ENCODE data around the gene PSME3IP1.
"Not testable (repeated sequence)": the region's sequence is repeated elsewhere in the genome, so short reads cannot be mapped to it uniquely, and the experiment has no call there.

PSME3IP1 gene, protein sequence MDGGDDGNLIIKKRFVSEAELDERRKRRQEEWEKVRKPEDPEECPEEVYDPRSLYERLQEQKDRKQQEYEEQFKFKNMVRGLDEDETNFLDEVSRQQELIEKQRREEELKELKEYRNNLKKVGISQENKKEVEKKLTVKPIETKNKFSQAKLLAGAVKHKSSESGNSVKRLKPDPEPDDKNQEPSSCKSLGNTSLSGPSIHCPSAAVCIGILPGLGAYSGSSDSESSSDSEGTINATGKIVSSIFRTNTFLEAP

DNA sequence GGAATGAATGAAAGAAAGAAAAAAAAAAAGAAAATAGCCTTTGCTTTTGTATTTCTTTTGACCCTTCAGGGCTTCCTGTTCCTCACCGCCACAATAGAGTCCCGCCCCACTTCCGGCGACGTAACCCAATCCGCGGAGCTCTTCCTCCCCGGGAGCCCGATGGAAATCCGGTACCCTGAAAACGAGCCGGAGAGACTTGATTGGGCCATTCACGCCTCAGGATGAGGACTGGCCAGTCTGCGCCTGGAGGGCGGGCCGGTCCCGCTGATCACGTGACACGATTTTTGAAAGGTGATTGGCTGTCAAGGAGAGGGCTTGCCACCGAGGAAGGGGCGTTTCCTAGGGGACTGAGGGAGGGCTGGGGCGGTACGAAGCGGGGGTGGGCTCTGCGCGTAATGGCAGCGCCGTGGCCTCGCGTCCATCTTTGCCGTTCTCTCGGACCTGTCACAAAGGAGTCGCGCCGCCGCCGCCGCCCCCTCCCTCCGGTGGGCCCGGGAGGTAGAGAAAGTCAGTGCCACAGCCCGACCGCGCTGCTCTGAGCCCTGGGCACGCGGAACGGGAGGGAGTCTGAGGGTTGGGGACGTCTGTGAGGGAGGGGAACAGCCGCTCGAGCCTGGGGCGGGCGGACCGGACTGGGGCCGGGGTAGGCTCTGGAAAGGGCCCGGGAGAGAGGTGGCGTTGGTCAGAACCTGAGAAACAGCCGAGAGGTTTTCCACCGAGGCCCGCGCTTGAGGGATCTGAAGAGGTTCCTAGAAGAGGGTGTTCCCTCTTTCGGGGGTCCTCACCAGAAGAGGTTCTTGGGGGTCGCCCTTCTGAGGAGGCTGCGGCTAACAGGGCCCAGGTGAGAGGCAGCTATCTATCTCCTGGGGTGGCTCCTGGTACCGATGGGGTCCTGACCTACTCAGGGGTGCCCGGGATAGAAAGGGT lies at the start of gene PSME3IP1, which contains the start of gene RSPRY1:
PSME3IP1 (minus strand) TSS at position 95 of the 927 bp plus-strand sequence. CDS start 12,185 bp downstream, outside the sequence.
RSPRY1 (plus strand) TSS at position 385 of the 927 bp plus-strand sequence. CDS start 18,330 bp downstream, outside the sequence.
- DNase-seq: peak; percentile 96

DNA sequence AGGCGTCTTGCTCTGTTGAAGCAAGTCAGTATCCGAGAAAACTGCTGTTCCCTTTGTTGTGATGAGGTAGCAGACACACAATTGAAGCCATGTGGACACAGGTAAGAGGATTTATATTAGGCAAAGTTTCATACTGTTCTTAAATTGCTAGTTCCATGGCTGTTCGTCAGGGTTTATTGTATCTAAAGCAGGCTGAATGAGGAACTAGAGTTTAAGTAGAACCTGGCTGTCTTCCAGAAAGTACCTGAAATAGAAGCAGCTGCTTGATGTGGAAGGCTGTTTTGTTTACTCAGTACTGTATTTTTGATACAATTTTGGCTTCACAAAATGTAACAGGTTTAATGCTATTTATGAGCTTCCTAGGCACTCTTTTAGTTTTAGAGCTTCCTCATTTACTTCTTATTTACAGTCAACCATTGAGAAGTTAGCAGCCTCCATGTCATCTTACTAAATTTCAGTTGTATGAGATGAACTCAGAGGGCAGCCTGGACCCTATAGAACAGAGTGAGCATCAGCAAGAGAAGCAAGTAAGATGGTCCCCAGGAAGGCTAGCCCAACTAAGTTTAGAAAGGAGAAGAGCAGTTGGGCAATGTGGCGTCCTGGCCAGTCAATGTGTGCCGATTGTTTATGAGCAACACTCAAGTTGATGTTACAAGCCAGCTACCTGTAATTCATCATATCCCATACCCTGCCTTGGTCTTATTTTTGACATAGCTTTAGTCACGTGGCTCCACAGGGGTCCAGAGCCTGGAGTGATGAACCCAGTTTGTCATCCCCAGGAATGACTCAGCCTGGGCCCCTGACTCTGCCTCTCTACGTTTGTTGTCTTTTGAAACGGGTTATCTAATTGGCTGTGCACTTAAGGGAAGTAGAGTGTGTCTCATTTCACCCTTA lies 49.5 kb upstream of the PSME3IP1 start:
- DNase-seq: peak; percentile 36

DNA sequence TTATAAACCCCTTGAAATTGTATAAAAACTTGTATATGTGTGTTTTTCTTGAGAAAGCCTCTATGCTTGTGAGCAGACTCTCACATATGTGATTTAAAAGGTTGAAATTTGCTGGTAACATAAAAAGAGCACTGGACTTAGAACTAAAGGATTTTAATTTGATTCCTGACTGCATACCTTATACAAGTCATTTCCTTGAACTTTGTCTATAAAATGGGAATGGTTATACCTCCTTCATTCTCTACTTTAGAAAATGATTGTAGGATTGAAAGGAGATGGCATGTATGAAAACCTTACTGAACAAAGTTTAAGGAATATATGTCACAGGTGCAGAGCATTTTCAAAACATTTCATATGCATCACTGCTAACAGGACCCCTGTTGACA lies 48.9 kb upstream of the PSME3IP1 start:
- DNase-seq: no peak

DNA sequence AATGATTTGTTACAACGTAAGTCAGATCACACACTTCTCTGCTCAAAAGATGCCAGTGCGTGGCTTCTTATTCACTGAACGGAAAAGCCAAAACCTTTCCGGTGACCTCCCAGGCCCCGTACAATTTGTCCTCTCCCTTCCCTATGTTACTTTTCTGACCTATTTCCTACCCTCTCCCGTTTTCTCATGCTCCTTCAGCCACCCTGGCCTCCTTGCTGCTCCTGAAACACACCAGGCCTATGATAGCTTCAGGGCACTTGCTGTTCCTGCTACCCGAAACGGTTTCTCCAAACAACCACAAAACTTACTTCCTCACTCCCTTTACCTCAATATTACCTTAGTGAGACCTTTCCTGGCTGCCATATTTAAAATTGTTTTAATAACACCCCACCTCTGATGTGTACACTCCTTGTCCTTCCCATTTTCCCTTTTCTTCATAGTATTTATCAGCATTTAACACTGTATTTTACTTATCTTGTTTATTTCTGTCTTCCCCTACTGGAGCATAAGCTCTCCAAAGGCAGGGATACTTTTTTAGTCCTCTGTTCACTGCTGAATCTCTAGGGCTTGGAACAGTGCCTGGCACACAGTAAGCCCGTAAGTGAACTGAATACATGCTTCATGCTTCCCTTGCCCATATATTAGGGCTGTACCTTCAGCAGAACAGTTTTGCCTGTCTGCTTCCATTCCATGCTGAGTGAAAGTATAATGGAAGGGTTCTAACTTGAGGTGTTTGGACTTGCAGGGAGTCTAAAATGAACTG lies 48.3 kb upstream of the PSME3IP1 start:
- DNase-seq: no peak

DNA sequence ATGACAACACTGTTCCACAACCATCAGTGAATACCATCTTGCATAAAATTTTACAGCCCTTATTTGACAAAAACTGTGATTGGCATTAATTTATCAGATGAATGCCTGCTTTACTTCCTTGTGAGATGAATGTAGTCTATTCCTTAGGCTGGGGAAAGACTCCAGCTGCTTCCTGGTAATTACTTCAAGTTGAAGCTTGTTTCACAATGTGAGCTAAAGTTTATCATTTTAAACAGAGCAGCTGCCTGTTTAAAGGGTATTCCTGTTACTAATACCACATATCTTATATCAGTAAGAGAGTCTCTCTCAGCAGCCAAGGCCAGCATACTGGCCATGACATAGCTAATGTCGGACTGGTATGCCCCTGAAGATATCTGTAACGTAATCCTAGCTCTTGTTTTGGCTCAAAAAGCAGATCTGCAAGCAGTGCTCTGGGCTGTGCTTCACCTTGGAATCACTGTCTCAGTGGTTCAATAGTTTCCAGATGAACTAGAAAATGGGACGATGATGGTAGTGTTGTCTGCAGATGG lies 46.0 kb upstream of the PSME3IP1 start:
- no peak for DNase-seq

DNA sequence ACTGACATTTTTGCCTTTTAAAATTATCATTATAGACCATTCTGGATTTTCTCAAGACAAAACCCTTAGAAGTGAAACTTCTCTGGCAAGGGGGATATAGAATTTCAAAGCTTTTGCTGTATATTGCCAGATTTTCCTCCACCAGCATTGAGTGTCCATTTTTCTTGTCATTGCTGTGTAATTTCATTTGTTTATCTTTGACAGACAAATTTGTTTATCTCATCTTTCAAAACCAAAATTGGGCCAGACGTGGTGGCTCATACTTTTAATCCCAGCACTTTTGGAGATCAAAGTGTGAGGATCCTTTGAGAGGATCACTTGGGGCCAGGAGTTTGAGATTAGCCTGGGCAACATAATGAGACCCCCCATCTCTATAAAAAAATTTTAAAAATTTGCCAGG lies 43.2 kb upstream of the PSME3IP1 start:
- no peak for DNase-seq

DNA sequence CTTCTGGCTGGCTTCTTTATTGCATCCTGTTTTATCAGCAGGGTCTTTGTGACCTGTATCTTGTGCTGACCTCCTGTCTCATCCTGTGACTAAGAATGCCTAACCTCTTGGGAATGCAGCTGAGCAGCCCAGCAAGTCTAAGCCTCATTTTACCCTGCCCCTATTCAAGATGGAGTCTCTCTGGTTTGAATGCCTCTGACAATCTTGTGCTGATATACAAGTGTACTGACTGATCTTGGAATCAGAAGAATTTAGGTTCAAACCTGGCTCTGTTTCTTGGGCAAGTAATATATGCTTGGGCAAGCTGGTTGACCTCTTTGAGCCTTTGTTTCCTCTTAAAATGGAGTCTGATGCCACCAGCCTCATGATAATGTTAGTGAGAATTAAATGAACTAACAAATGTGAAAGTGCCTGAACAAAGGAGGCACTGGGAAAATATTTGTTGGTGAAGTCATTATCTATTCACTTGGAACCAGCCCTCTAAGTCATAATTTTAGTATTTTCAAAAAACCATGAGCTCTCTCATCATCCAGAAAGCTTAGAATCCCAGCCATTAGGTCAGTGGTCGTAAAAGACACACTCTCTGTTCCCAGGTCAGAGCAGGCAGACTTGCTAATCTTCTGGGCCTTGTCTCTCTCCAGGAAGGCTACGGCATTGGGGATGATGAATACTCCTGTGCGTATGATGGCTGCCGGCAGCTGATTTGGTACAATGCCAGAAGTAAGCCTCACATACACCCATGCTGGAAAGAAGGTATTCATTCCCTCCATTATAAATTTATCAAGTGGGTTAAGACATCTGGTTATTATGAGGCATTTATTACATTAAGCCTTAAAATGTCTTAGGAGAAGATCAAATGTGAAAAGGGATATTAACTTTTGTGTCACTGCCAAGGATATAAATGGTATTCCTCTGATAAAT lies 41.1 kb upstream of the PSME3IP1 start:
- DNase-seq: no peak

DNA sequence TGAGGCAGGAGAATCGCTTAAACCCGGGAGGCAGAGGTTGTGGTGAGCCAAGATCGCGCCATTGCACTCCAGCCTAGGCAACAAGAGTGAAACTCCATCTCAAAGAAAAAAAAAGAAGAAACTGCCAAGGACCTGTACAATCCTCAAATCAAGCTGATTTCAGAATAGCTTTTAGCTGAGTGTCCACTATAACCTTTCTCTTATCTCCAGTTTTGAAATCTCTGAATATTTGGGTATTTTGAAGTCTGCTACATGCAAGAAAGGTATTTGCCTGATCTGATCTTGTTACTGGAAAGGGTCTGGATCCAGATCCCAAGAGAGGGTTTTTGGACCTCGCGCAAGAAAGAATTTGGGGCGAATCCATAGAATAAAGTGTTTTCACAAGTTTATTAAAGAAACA lies 40.1 kb upstream of the PSME3IP1 start:
- DNase-seq: no peak

DNA sequence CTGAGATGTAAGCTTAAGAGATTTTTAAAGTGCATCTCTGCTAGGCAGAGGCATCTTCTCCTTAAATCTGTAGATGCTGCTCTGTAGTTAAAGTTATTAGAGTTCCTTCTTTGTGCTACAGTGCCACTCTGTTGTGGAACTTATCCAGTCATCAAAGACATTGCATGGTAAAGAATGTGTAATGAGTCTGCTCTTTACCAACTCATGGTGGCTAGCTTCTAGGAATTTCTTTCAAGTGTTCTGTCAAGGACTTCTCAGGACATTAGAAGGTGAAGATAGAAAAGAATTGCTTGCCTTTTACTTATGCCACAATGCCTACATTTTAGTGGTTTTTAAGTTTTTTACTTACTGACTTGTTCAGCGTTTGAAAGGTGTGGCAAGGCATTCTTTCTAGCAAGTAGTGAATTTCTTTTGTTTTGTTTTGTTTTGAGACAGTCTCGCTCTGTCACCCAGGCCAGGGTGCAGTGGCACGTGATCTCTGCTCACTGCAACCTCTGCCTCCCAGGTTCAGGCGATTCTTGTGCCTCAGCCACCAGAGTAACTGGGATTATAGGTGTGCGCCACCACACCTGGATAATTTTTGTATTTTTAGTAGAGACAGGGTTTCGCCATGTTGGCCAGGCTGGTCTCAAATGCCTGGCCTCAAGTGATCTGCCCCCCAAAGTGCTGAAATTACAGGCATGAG lies 39.0 kb upstream of the PSME3IP1 start:
- DNase-seq: no peak

DNA sequence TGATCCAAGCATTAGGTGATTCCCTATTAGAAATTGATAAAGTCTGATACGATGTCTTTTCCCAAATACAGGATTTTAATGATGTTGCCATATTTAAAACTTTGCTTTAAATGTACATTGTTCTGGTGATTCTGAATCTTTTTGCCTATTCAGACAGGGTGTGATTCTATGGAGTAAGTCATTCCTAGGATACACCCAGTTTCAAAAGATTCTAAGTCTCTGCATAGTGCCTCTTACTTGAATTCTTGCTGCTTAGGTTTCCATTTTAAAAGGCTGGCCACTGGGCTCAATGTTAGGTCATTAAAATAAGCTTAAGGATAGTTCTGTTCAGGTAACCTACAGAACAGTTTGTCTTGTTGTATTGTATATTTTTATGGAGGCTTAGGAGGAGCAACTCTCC lies 37.2 kb upstream of the PSME3IP1 start:
- DNase-seq: no peak

DNA sequence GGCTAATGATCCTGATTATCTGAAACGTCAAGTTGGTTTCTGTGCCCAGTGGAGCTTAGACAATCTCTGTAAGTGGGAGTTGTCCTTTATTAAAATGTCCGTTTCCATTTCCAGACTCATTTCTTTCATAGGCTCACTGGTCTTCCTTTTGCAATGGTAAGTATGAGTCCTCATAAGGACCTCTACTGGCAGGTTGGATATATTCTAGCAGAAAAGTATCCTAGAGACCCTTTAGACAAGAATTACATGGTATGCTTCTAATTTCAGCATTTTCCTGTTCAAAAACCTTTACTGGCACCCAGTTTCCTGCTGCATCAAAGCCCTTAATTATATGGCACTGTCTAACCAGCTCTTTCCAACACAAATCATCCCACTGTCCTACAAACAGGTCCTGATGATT lies 31.1 kb upstream of the PSME3IP1 start:
- no peak for DNase-seq

DNA sequence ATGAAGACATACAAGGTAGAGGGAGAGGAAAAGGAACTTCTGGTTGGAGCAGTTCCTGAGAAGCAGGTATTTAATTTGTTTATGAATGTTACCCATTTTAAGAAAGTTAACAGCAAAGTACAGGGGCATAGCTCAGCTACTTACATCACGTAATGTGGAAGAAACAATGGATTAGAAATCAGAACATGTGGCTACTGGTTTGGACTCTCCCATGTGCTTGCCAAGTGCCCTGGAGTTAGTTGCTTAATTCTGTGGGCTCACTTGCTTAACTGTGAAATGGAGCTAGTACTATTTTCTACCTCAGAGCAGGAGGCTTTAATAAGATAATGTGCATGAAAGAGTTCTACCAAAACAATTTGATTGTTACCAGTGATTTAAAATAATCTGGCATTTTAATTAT lies 27.6 kb upstream of the PSME3IP1 start:
- DNase-seq: no peak

DNA sequence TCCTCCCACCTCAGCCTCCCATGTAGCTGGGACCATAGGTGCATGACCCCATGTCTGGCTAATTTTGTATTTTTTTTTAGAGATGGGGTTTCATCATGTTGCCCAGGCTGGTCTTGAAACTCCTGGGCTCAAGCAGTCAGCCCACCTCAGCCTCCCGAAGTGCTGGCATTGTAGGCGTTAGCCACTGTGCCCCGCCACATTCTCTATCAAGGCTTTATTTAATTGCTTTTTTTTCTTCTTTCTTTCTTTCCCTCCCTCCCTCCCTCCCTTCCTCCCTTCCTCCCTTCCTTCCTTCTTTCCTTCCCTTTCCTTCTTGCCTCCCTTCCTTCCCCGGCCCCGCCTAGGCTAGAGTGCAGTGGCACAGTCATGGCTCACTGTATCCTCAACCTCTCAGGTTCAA lies 23.9 kb upstream of the PSME3IP1 start:
- DNase-seq: no peak

DNA sequence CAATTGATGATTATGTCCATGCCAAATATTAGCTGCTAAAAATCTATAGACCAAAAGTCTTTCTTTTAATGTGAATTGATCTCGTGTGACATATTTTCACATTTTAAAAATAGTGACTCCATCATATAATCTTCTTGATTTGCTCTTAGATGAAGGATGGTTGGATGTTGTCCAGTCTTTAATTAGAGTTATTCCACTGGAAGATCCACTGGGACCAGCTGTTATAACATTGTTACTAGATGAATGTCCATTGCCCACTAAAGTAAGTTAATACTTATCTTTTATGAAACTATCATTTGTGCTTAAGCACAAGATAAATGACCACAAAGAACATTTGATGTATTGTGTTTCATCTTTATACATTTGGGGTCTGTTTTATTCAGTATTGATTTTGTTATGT lies 23.1 kb upstream of the PSME3IP1 start:
- no peak for DNase-seq

DNA sequence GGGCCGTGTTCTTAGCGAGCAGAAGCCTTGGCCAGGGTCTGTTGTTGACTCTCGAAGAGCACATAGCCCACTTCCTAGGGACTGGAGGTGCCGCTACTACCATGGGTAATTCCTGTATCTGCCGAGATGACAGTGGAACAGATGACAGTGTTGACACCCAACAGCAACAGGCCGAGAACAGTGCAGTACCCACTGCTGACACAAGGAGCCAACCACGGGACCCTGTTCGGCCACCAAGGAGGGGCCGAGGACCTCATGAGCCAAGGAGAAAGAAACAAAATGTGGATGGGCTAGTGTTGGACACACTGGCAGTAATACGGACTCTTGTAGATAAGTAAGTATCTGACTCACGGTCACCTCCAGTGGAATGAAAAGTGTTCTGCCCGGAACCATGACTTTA lies 18.8 kb upstream of the PSME3IP1 start:
- no peak for DNase-seq

DNA sequence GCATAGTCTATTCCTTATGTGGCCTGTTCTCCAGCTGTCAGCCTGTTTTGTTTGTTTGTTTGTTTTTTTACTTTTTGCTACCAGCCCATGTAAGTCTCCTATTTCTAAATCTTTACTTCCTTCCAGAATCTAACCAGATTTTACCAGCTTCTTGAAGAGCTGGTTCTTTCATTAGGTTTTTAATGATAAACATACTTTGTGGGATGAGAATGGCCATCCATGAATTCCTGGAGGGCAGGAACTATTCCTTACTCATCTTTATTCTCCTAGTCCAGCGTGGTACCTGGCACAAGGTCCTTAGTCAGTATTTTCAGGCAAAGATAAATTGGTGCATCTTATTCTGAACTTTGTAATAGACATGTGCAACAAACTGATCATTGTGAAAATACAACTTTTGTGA lies 17.6 kb upstream of the PSME3IP1 start:
- no peak for DNase-seq

DNA sequence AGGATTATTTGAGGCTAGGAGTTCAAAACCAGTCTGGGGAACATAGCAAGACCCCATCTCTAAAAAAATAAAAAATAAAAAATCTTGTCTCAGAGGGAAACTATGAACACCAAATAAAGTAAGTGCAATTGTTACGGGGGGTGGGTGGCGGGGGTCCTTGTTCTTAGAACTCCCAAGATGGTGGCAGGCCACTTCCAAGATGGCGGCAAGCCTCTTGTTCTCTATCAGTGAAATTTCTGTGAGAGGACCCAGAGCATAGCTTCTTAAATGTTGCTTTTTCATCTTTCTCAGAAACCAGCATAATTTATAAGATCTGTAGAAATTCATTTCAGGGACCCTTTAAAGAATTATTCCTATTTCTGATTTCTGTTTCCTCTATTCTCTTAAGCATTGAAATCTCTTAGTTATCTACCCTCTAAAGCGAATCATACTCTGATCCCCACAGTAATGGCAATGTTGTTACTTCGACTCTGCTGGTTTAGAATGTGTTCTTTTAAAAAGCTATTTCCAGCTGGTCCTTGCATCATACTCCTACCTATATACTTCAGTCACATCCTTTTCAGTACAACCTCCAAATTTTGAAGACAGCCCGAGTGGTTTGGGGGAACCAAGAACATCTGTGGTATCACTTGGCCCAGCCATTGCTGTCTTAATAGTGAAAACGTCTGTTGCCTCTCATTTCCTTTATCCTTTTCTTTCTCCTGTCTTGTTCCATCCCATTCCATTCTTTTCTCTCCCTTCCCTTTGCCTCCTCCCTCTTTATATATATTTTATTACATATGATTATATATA lies 16.5 kb upstream of the PSME3IP1 start:
- DNase-seq: no peak

DNA sequence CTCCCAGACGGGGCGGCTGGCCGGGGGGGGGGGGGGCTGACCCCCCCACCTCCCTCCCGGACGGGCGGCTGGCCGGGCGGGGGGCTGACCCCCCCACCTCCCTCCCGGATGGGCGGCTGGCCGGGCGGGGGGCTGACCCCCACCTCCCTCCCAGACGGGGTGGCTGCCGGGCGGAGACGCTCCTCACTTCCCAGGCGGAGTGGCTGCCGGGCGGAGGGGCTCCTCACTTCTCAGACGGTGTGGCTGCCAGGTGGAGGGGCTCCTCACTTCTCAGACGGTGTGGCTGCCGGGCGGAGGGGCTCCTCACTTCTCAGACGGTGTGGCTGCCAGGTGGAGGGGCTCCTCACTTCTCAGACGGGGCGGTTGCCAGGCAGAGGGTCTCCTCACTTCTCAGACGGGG lies 15.1 kb upstream of the PSME3IP1 start:
- not testable (repeated sequence) for DNase-seq

DNA sequence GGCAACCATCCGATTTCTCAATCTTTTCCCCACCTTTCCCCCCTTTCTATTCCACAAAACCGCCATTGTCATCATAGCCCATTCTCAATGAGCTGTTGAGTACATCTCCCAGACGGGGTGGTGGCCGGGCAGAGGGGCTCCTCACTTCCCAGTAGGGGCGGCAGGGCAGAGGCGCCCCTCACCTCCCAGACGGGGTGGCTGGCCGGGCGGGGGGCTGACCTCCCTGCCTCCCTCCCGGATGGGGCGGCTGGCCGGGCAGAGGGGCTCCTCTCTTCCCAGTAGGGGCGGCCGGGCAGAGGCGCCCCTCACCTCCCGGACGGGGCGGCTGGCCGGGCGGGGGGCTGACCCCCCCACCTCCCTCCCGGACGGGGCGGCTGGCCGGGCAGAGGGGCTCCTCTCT lies 14.5 kb upstream of the PSME3IP1 start:
- DNase-seq: not testable (repeated sequence)
